ENCODE data around the gene RALGDS. TPM values are rescaled to one million over a fixed set of nuclear protein-coding genes. Genes with fewer than 3 reads are reported as not detected.
"Not testable (repeated sequence)": the region's sequence is repeated elsewhere in the genome, so short reads cannot be mapped to it uniquely, and the experiment has no call there.

The RALGDS gene
- total RNA-seq, 2 experiments from 2014 or later, result 50.3 to 51.9 TPM

GRCh38 chr9:133086894-133087293 lies 34.1 kb downstream of the RALGDS start:
- no peaks in the 10 kb centered on the region for H3K27me3 Mint-ChIP-seq
- H3K4me3 Mint-ChIP-seq, result no peak overlapping the region
- no peak for DNase-seq

GRCh38 chr9:133086212-133086860 lies 34.7 kb downstream of the RALGDS start:
- H3K4me3 Mint-ChIP-seq, H3K9me3 Mint-ChIP-seq, H3K4me1 Mint-ChIP-seq, H3K27me3 Mint-ChIP-seq, DNase-seq, H3K36me3 Mint-ChIP-seq, H3K27ac Mint-ChIP-seq: not testable (repeated sequence)

More at GRCh38 chr9:133086894-133087293, 34.1 kb downstream of the RALGDS start:
- Mint-ChIP-seq H3K27ac (no peak overlapping the region), H3K9me3 (no peaks in the 10 kb centered on the region), H3K4me1 (no peaks in the 10 kb centered on the region), H3K36me3 (no peaks in the 10 kb centered on the region)

- H3K9me3 Mint-ChIP-seq, H3K36me3 Mint-ChIP-seq, H3K4me1 Mint-ChIP-seq, DNase-seq, H3K27ac Mint-ChIP-seq, H3K4me3 Mint-ChIP-seq, H3K27me3 Mint-ChIP-seq: not testable (repeated sequence)
These were observed 37.4 kb downstream of the RALGDS start for GRCh38 chr9:133083688-133084087.

GRCh38 chr9:133081957-133082644 lies 38.9 kb downstream of the RALGDS start:
- DNase-seq, H3K27ac Mint-ChIP-seq, H3K4me1 Mint-ChIP-seq, H3K27me3 Mint-ChIP-seq, H3K36me3 Mint-ChIP-seq, H3K9me3 Mint-ChIP-seq, H3K4me3 Mint-ChIP-seq: not testable (repeated sequence)

- H3K9me3 Mint-ChIP-seq, H3K27me3 Mint-ChIP-seq, H3K36me3 Mint-ChIP-seq, H3K4me1 Mint-ChIP-seq, H3K27ac Mint-ChIP-seq, H3K4me3 Mint-ChIP-seq, DNase-seq: not testable (repeated sequence)
These were observed 40.0 kb downstream of the RALGDS start for GRCh38 chr9:133080786-133081779.

- no peak for DNase-seq
- Mint-ChIP-seq H3K4me3 (no peak overlapping the region), H3K36me3 (no peaks in the 10 kb centered on the region), H3K27ac (no peak overlapping the region), H3K9me3 (no peaks in the 10 kb centered on the region), H3K4me1 (no peaks in the 10 kb centered on the region), H3K27me3 (no peaks in the 10 kb centered on the region)
These were observed 40.9 kb downstream of the RALGDS start for GRCh38 chr9:133080161-133080560.

- H3K27me3 Mint-ChIP-seq, result no peaks in the 10 kb centered on the region
- no peak for DNase-seq
- H3K4me1 Mint-ChIP-seq, result no peaks in the 10 kb centered on the region
- no peaks in the 10 kb centered on the region for H3K36me3 Mint-ChIP-seq
- H3K9me3 Mint-ChIP-seq, result no peaks in the 10 kb centered on the region
- H3K27ac Mint-ChIP-seq, result no peak overlapping the region
- no peak overlapping the region for H3K4me3 Mint-ChIP-seq
These were observed 42.6 kb downstream of the RALGDS start for GRCh38 chr9:133078486-133078885.

GRCh38 chr9:133076691-133077090 lies 44.3 kb downstream of the RALGDS start:
- H3K9me3 Mint-ChIP-seq, result no peaks in the 10 kb centered on the region
- no peak overlapping the region for H3K27ac Mint-ChIP-seq
- no peaks in the 10 kb centered on the region for H3K27me3 Mint-ChIP-seq
- H3K4me1 Mint-ChIP-seq, result no peaks in the 10 kb centered on the region
- DNase-seq, result no peak
- H3K4me3 Mint-ChIP-seq, result no peak overlapping the region
- peaks cover under 1% of the 10 kb centered on the region for H3K36me3 Mint-ChIP-seq

- no peaks in the 10 kb centered on the region for H3K27me3 Mint-ChIP-seq
- no peaks in the 10 kb centered on the region for H3K4me1 Mint-ChIP-seq
- no peak overlapping the region for H3K4me3 Mint-ChIP-seq
- no peaks in the 10 kb centered on the region for H3K9me3 Mint-ChIP-seq
- DNase-seq, result no peak
- H3K27ac Mint-ChIP-seq, result no peak overlapping the region
- H3K36me3 Mint-ChIP-seq, result peaks cover 1% of the 10 kb centered on the region
These were observed 45.0 kb downstream of the RALGDS start for GRCh38 chr9:133075925-133076630.

GRCh38 chr9:133074111-133074651 lies 46.9 kb downstream of the RALGDS start:
- Mint-ChIP-seq H3K27ac (no peak overlapping the region), H3K36me3 (peaks cover 1% of the 10 kb centered on the region), H3K4me3 (no peak overlapping the region), H3K27me3 (no peaks in the 10 kb centered on the region), H3K9me3 (no peaks in the 10 kb centered on the region), H3K4me1 (no peaks in the 10 kb centered on the region)
- no peak for DNase-seq

- DNase-seq, result no peak
- H3K36me3 Mint-ChIP-seq, result peaks cover 1% of the 10 kb centered on the region
- H3K4me3 Mint-ChIP-seq, result no peak overlapping the region
- H3K4me1 Mint-ChIP-seq, result no peaks in the 10 kb centered on the region
- no peaks in the 10 kb centered on the region for H3K9me3 Mint-ChIP-seq
- H3K27ac Mint-ChIP-seq, result no peak overlapping the region
- no peaks in the 10 kb centered on the region for H3K27me3 Mint-ChIP-seq
These were observed 47.7 kb downstream of the RALGDS start for GRCh38 chr9:133073086-133074014.

- H3K27me3 Mint-ChIP-seq, DNase-seq, H3K27ac Mint-ChIP-seq, H3K4me1 Mint-ChIP-seq, H3K4me3 Mint-ChIP-seq, H3K36me3 Mint-ChIP-seq, H3K9me3 Mint-ChIP-seq: not testable (repeated sequence)
These were observed 48.8 kb downstream of the RALGDS start for GRCh38 chr9:133072210-133072609.

GRCh38 chr9:133071484-133072150 lies 49.4 kb downstream of the RALGDS start:
- Mint-ChIP-seq H3K27me3 (no peaks in the 10 kb centered on the region), H3K4me1 (no peaks in the 10 kb centered on the region), H3K9me3 (no peaks in the 10 kb centered on the region), H3K36me3 (peaks cover 1% of the 10 kb centered on the region), H3K4me3 (no peak overlapping the region), H3K27ac (no peak overlapping the region)
- DNase-seq, result no peak

All from activated naive CD8-positive, alpha-beta T cell treated with anti-CD3 and anti-CD28 coated beads for 36 hours (primary cell).